Right lobe of liver (tissue), 6 donors: Measurements from ENCODE around the gene PRR11. TPM values are rescaled to one million over a fixed set of nuclear protein-coding genes. Genes with fewer than 3 reads are reported as not detected.

Experiments used
- ATAC-seq, 4 donors: fragments of 200-7000 bp; cut with Tn5 transposase; one replicate each; pipeline ENCODE4 v1.9.1; 2020; ENCODE audit warnings: mild to moderate bottlenecking in 4 of 4, moderate library complexity in 4 of 4
- DNase-seq, 3 donors: peaks; one replicate each; pipeline ENCODE4 v3.0.0-alpha.2; 2020
- H3K27ac ChIP-seq, 3 donors: fragments of 200-600 bp; one replicate each; pipeline ENCODE4 v1.8.0; 2022
- H3K27me3 ChIP-seq, 2 donors: fragments of 200-600 bp; one replicate each; pipeline ENCODE4 v1.8.0; 2022
- H3K36me3 ChIP-seq, 4 donors: fragments of 200-600 bp; sonication (generic) in 1 of 4; one replicate each; pipeline versions ENCODE4 v1.5.1 to v1.8.0; 2017 to 2022; ENCODE audit warnings: control low read depth in 1 of 4
- H3K4me1 ChIP-seq, 4 donors: fragments of 200-600 bp; sonication (generic) in 1 of 4; one replicate each; pipeline versions ENCODE4 v1.5.1 to v1.8.0; 2017 to 2022; ENCODE audit warnings: control low read depth in 1 of 4
- H3K4me3 ChIP-seq, 3 donors: fragments of 200-600 bp; one replicate each; pipeline ENCODE4 v1.8.0; 2022
- H3K9me3 ChIP-seq, 4 donors: fragments of 200-600 bp; sonication (generic) in 1 of 4; one replicate each; pipeline versions ENCODE4 v1.5.1 to v1.8.0; 2017 to 2022; ENCODE audit warnings: control low read depth in 1 of 4
- POLR2A ChIP-seq: fragments of 450-650 bp; IDR thresholded peaks from one replicate; pipeline ENCODE4 v1.6.1; 2017; ENCODE audit warnings: antibody characterized with exemption, mild to moderate bottlenecking
- WGBS: methylation state at CpG from one replicate; pipeline ENCODE4 v1.1.6; 2018; ENCODE audit warnings: low coverage, low lambda C conversion rate; ENCODE audit not compliant: insufficient coverage; ENCODE audit errors: missing lambda C conversion rate; 5-methylcytosine and 5-hydroxymethylcytosine counted together
- intact Hi-C, 2 donors: fragments of 100-400 bp; cut with DNase I; formaldehyde crosslinking; loops; one replicate each; pipeline versions ENCODE4 v1.11.2 to v1.14.1; 2022
- total RNA-seq, 6 experiments: library from RNA; depleted of rRNA in 2 of 6; stranded (reverse); fragments of >200 nt in 2 of 6; fragmentation: NEBNext Ultra II Directional in 3 of 6; extraction: Animal tissue kit (Norgen Biotek cat#: 25700) in 3 of 6; gene quantifications; one replicate each; pipeline versions ENCODE4 v1.1.0 to v1.2.4, GENCODE V29; 2016 to 2023
- TF ChIP-seq, protein P1 (sequence below), 4 donors: fragments of 200-600 bp in 3 of 4; fragments of 450-650 bp in 1 of 4; IDR thresholded peaks; one replicate each; pipeline versions ENCODE4 v1.5.1 to v1.8.0; 2016 to 2022; ENCODE audit warnings: antibody characterized with exemption in 4 of 4, mild to moderate bottlenecking in 2 of 4
- donor health status: DM: no; HTN: yes; CAD: no.
- donor health status: DM: no; HTN: no; CAD: no.
- donor health status: DM: no; HTN: no; CAD: no.
- donor health status: DM: no; HTN: yes; CAD: no.
- donor health status: DM: no; HTN: yes; CAD: no.

PRR11 gene
- total RNA-seq, 6 experiments from 2014 or later, result 0.49 to 1.9 (median 0.54) TPM

DNA sequence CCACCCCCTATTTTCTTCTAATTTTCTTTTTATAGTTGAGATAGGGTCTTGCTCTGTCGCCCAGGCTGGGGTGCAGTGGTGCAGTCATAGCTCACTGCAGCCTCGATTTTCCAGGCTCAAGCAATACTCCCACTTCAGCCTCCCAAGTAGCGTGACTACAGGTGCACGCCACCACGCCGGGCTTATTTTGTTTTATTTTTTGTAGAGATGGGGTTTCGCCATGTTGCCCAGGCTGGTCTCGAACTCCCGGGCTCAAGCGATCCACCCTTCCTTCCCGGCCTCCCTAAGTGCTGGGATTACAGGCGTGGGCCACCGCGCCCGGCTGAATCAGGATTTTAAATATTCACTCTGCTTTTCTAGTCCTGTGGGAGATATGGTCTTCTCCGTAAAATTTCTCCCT lies 63.8 kb downstream of the PRR11 start:
- Histone ChIP-seq H3K9me3 (no peaks in the 10 kb centered on the region), H3K4me3 (no peak overlapping the region), H3K4me1 (no peaks in the 10 kb centered on the region), H3K27me3 (no peaks in the 10 kb centered on the region), H3K27ac (no peak overlapping the region), H3K36me3 (peaks cover 0 to 6% (median 0%) of the 10 kb centered on the region in 4 donors)
- intact Hi-C loops, result no loop called here
- DNase-seq, result no peak
- 88% methylated on average over 16 of the region's 16 CpGs for WGBS
- no peak for ATAC-seq
- no peak for TF ChIP-seq POLR2A
- TF ChIP-seq, protein P1, sequence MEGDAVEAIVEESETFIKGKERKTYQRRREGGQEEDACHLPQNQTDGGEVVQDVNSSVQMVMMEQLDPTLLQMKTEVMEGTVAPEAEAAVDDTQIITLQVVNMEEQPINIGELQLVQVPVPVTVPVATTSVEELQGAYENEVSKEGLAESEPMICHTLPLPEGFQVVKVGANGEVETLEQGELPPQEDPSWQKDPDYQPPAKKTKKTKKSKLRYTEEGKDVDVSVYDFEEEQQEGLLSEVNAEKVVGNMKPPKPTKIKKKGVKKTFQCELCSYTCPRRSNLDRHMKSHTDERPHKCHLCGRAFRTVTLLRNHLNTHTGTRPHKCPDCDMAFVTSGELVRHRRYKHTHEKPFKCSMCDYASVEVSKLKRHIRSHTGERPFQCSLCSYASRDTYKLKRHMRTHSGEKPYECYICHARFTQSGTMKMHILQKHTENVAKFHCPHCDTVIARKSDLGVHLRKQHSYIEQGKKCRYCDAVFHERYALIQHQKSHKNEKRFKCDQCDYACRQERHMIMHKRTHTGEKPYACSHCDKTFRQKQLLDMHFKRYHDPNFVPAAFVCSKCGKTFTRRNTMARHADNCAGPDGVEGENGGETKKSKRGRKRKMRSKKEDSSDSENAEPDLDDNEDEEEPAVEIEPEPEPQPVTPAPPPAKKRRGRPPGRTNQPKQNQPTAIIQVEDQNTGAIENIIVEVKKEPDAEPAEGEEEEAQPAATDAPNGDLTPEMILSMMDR (IDR thresholded peaks at IDR 0.05), result no peak

- H3K27me3 ChIP-seq, result no peaks in the 10 kb centered on the region
- DNase-seq, result no peak
- peaks cover 0 to under 1% (median 0%) of the 10 kb centered on the region in 4 donors for H3K36me3 ChIP-seq
- no peaks in the 10 kb centered on the region for H3K4me1 ChIP-seq
- TF ChIP-seq, protein P1 (IDR thresholded peaks at IDR 0.05), result no peak
- TF ChIP-seq POLR2A, result no peak
- 26% methylated on average over 7 of the region's 7 CpGs for WGBS
- ATAC-seq, result peak in 3 of 4 donors; percentile 4 to 15 (median 7)
- intact Hi-C loops, result no loop called here
- peak overlapping the region; percentile 68 to 84 (median 74) for H3K4me3 ChIP-seq
- no peak overlapping the region for H3K27ac ChIP-seq
- H3K9me3 ChIP-seq, result no peaks in the 10 kb centered on the region
Measured at GRCh38 chr17:59219992-59220327, 64.4 kb downstream of the PRR11 start.

DNA sequence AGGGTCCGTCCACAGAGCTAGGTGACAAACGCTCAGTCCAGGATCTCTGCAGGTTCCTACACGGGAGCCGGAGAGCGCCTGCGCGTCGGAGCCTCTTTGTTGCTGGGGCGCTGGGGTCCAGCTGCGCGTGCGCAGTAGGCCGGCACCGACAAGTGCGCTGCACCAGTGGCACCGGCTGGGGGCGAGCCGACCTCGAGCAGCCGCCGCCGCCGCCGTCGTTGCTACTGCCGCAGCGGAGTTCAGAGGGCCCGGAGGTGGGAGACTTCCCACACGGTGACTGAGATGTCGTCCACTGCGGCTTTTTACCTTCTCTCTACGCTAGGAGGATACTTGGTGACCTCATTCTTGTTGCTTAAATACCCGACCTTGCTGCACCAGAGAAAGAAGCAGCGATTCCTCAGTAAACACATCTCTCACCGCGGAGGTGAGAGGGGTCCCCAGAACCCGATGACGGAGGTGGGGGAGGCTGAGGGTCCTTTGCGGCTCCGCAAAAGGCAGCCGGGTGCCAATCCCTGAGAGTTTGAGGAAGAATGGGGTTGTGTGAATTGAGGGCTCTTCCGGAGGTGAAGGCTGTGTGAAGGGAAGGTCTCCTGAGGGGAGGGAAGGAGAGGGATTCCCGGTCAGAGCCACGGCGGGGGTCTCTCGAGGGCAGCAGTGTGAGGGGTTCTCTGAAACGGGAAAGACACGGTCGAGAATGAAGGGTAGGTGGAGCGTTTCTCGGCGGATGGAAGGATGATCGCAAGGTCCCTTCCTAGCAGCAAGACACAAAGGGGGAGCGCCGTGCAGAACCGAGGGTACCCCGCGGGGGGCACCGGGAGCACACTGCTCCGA lies 65.0 kb downstream of the PRR11 start, which contains the start of gene GDPD1:
Gene GDPD1, plus strand, starts transcription at position 184 of the 831 bp plus-strand sequence. Its CDS starts 99 bp downstream, at position 283.
- under 1% methylated on average over 40 of the region's 60 CpGs for WGBS
- H3K4me3 ChIP-seq, result peak within 1 kb of the TSS; percentile 68 to 84 (median 74)
- no peaks in the 10 kb centered on the region for H3K9me3 ChIP-seq
- H3K36me3 ChIP-seq, result no peaks in the 10 kb centered on the region
- TF ChIP-seq POLR2A, result no peak
- TF ChIP-seq, protein P1 (IDR thresholded peaks at IDR 0.05), result peak; percentile 64 to 79 (median 72)
- DNase-seq (peak; percentile 97), ATAC-seq (peak; percentile 99)
- intact Hi-C loops, result no loop called here
- H3K27ac ChIP-seq, result peak within 1 kb of the TSS; percentile 24 to 69 (median 44)
- H3K27me3 ChIP-seq, result no peaks in the 10 kb centered on the region
- H3K4me1 ChIP-seq, result no peaks in the 10 kb centered on the region

- no peak for DNase-seq
- Histone ChIP-seq H3K27ac (peak overlapping the region in 2 of 3 donors; percentile 44 to 69), H3K4me1 (no peaks in the 10 kb centered on the region), H3K36me3 (no peaks in the 10 kb centered on the region), H3K27me3 (no peaks in the 10 kb centered on the region), H3K9me3 (no peaks in the 10 kb centered on the region), H3K4me3 (peak overlapping the region; percentile 68 to 84 (median 74))
- no peak for TF ChIP-seq POLR2A
- TF ChIP-seq, protein P1 (IDR thresholded peaks at IDR 0.05), result no peak
- 6% methylated on average over 17 of the region's 17 CpGs for WGBS
- peak in 1 of 4 donors; percentile 11 for ATAC-seq
- intact Hi-C loops, result no loop called here
Measured at GRCh38 chr17:59221159-59221847, 65.8 kb downstream of the PRR11 start.
